Caco-2 (cell line): ENCODE results near the gene CNMD. TPM values are rescaled to one million over a fixed set of nuclear protein-coding genes. Genes with fewer than 3 reads are reported as not detected.

Experiments used
- BruUV-seq: library from RNA; stranded (reverse); fragments of 400-500 nt; replicated peaks from 2 replicates; lab custom pipeline; 2021; lab: Mats Ljungman, UMichigan
- CTCF ChIA-PET: fragments of 300-600 bp; sonication (Branson Sonifier 250); formaldehyde crosslinking; loops from one replicate; lab custom pipeline; 2022; ENCODE audit warnings: antibody characterized with exemption; lab: Charles Lee
- POLR2A ChIA-PET: fragments of 300-600 bp; sonication (Branson Sonifier 250); formaldehyde crosslinking; loops from one replicate; lab custom pipeline; 2022; ENCODE audit warnings: antibody characterized with exemption; lab: Charles Lee
- DNase-seq, 2 experiments: peaks; one replicate each; pipeline versions ENCODE4 v3.0.0 to v3.0.0-alpha.2; 2020 to 2022
- H3K27me3 ChIP-seq: replicated peaks from 2 replicates; pipeline ENCODE4 v1.6.0; 2011; ENCODE audit warnings: low read length; ENCODE audit not compliant: control insufficient read depth, insufficient read depth
- H3K36me3 ChIP-seq: 2 replicates; pipeline ENCODE4 v1.5.1; 2011; ENCODE audit warnings: low read length; ENCODE audit not compliant: control insufficient read depth, insufficient read depth
- H3K4me1 ChIP-seq: fragments of 250-450 bp; sonication (Bioruptor Pico); 2 replicates; pipeline ENCODE4 v1.5.1; 2020; ENCODE audit warnings: mild to moderate bottlenecking
- H3K4me3 ChIP-seq: 2 replicates; pipeline ENCODE4 v1.5.1; 2011; ENCODE audit warnings: low read depth, mild to moderate bottlenecking, control low read depth, low read length
- H3K9me3 ChIP-seq: fragments of 250-450 bp; sonication (Bioruptor Pico); 2 replicates; pipeline ENCODE4 v1.5.1; 2020; ENCODE audit warnings: mild to moderate bottlenecking, moderate library complexity
- H3K27ac Mint-ChIP-seq: one replicate; pipeline ENCODE4 v1.8.0; 2022; ENCODE audit warnings: mixed read lengths; ENCODE audit not compliant: unreplicated experiment
- H3K27me3 Mint-ChIP-seq: one replicate; pipeline ENCODE4 v1.8.0; 2022; ENCODE audit warnings: mixed read lengths; ENCODE audit not compliant: insufficient read depth, unreplicated experiment
- H3K36me3 Mint-ChIP-seq: one replicate; pipeline ENCODE4 v1.8.0; 2022; ENCODE audit warnings: mild to moderate bottlenecking, mixed read lengths; ENCODE audit not compliant: insufficient read depth, unreplicated experiment
- H3K4me1 Mint-ChIP-seq: one replicate; pipeline ENCODE4 v1.8.0; 2022; ENCODE audit warnings: low read depth, mixed read lengths; ENCODE audit not compliant: unreplicated experiment
- H3K4me3 Mint-ChIP-seq: one replicate; pipeline ENCODE4 v1.8.0; 2022; ENCODE audit warnings: mild to moderate bottlenecking, moderate library complexity, mixed read lengths; ENCODE audit not compliant: unreplicated experiment
- H3K9me3 Mint-ChIP-seq: one replicate; pipeline ENCODE4 v1.8.0; 2022; ENCODE audit warnings: mixed read lengths; ENCODE audit not compliant: unreplicated experiment
- CTCF ChIP-seq, 2 experiments: fragments of 200-600 bp in 1 of 2; IDR thresholded peaks; 1 replicate in 1 of 2; 2 replicates in 1 of 2; pipeline versions ENCODE4 v1.5.1 to v1.8.0; 2011 to 2022; ENCODE audit warnings: antibody characterized with exemption in 1 of 2, control low read depth in 1 of 2, inconsistent platforms in 1 of 2, low read depth in 1 of 2, low read length in 1 of 2, mild to moderate bottlenecking in 1 of 2, moderate library complexity in 1 of 2; ENCODE audit not compliant: insufficient read depth in 1 of 2, severe bottlenecking in 1 of 2, unreplicated experiment in 1 of 2
- intact Hi-C: fragments of 100-400 bp; cut with micrococcal nuclease; formaldehyde crosslinking; loops from one replicate; pipeline ENCODE4 v1.10.0; 2022; ENCODE audit not compliant: unreplicated experiment
- total RNA-seq: library from RNA; stranded (reverse); gene quantifications from 2 replicates; pipeline ENCODE4 v1.2.3, GENCODE V29; 2022

CNMD gene
- total RNA-seq, 1 experiment from 2014 or later: not detected

GRCh38 chr13:52760077-52760476 is 20.5 kb upstream of the CNMD start:
- Mint-ChIP-seq H3K9me3 (no peaks in the 10 kb centered on the region), H3K27ac (peak overlapping the region; percentile 2), H3K4me3 (no peak overlapping the region), H3K4me1 (peaks cover 12% of the 10 kb centered on the region), H3K27me3 (no peaks in the 10 kb centered on the region), H3K36me3 (no peaks in the 10 kb centered on the region)
- TF ChIP-seq CTCF (IDR thresholded peaks at IDR 0.05; ENCODE audit: insufficient read depth in 1 of 2, low read depth in 1 of 2, low read length in 1 of 2, severe bottlenecking in 1 of 2, unreplicated experiment in 1 of 2): no peak
- no peak for DNase-seq
- Histone ChIP-seq H3K9me3 (no peaks in the 10 kb centered on the region), H3K27me3 (no peaks in the 10 kb centered on the region), H3K36me3 (no peaks in the 10 kb centered on the region), H3K4me1 (no peaks in the 10 kb centered on the region), H3K4me3 (no peak overlapping the region)
- intact Hi-C loops: no loop called here
- ChIA-PET CTCF (no interaction called here), POLR2A (no interaction called here)
- no TSS peak for BruUV-seq

- H3K4me3 ChIP-seq: no peak overlapping the region
- H3K9me3 ChIP-seq: no peaks in the 10 kb centered on the region
- Mint-ChIP-seq H3K36me3 (no peaks in the 10 kb centered on the region), H3K4me3 (no peak overlapping the region), H3K9me3 (no peaks in the 10 kb centered on the region), H3K27me3 (peaks cover 4% of the 10 kb centered on the region), H3K27ac (no peak overlapping the region), H3K4me1 (peaks cover 12% of the 10 kb centered on the region)
- no TSS peak for BruUV-seq
- DNase-seq: no peak
- TF ChIP-seq CTCF (IDR thresholded peaks at IDR 0.05; ENCODE audit: insufficient read depth in 1 of 2, low read depth in 1 of 2, low read length in 1 of 2, severe bottlenecking in 1 of 2, unreplicated experiment in 1 of 2): no peak
- no peaks in the 10 kb centered on the region for H3K36me3 ChIP-seq
- POLR2A ChIA-PET: no interaction called here
- intact Hi-C loops: no loop called here
- CTCF ChIA-PET: no interaction called here
- H3K27me3 ChIP-seq: no peaks in the 10 kb centered on the region
- no peaks in the 10 kb centered on the region for H3K4me1 ChIP-seq
These were observed 18.5 kb upstream of the CNMD start for GRCh38 chr13:52758114-52758513.

GRCh38 chr13:52751196-52751595 is 11.6 kb upstream of the CNMD start:
- H3K9me3 ChIP-seq: no peaks in the 10 kb centered on the region
- no peaks in the 10 kb centered on the region for H3K4me1 Mint-ChIP-seq
- no peaks in the 10 kb centered on the region; the same call in 1 of the 2 replicates for H3K4me1 ChIP-seq
- no peak for TF ChIP-seq CTCF (IDR thresholded peaks at IDR 0.05; ENCODE audit: insufficient read depth in 1 of 2, low read depth in 1 of 2, low read length in 1 of 2, severe bottlenecking in 1 of 2, unreplicated experiment in 1 of 2)
- H3K27me3 ChIP-seq: no peaks in the 10 kb centered on the region
- no peak overlapping the region for H3K27ac Mint-ChIP-seq
- H3K36me3 ChIP-seq: no peaks in the 10 kb centered on the region
- intact Hi-C loops: no loop called here
- DNase-seq: peak in 1 of 2 experiments; percentile 42
- H3K9me3 Mint-ChIP-seq: no peaks in the 10 kb centered on the region
- no TSS peak for BruUV-seq
- no peaks in the 10 kb centered on the region for H3K36me3 Mint-ChIP-seq
- peaks cover 17% of the 10 kb centered on the region for H3K27me3 Mint-ChIP-seq
- no peak overlapping the region for H3K4me3 ChIP-seq
- ChIA-PET CTCF (interaction anchor here (1.0 kb wide), 1 partner anchor 217 kb away, joined by 3 read pairs; no protein-coding TSS in a partner anchor), POLR2A (no interaction called here)
- no peak overlapping the region for H3K4me3 Mint-ChIP-seq
